Loucy (cell line): ENCODE data around the gene CPEB4.

Experiments used
- H2AFZ ChIP-seq: fragments of 200-600 bp; sonication (generic); 2 replicates; pipeline ENCODE4 v1.6.0; 2016; ENCODE audit warnings: antibody characterized with exemption, mild to moderate bottlenecking, low read length, moderate library complexity
- H3F3A ChIP-seq: fragments of 200-600 bp; 2 replicates; pipeline ENCODE4 v1.6.0; 2016; ENCODE audit warnings: antibody characterized with exemption, low read depth, mild to moderate bottlenecking
- H3K27me3 ChIP-seq: fragments of 200-600 bp; sonication (generic); 2 replicates; pipeline ENCODE4 v1.6.1; 2014; ENCODE audit warnings: low read length, mild to moderate bottlenecking; ENCODE audit not compliant: insufficient read depth, poor library complexity, severe bottlenecking
- H3K36me3 ChIP-seq: fragments of 200-600 bp; sonication (generic); 2 replicates; pipeline ENCODE4 v1.6.1; 2016; ENCODE audit warnings: low read length; ENCODE audit not compliant: insufficient read depth
- H3K4me1 ChIP-seq: fragments of 200-600 bp; sonication (generic); 2 replicates; pipeline ENCODE4 v1.5.1; 2014; ENCODE audit warnings: low read length, mild to moderate bottlenecking; ENCODE audit not compliant: insufficient read depth, poor library complexity, severe bottlenecking
- H3K4me2 ChIP-seq: fragments of 200-600 bp; sonication (generic); 2 replicates; pipeline ENCODE4 v1.6.0; 2014; ENCODE audit warnings: antibody characterized with exemption, low read length, low read depth, mild to moderate bottlenecking; ENCODE audit not compliant: poor library complexity, severe bottlenecking
- H3K4me3 ChIP-seq: fragments of 200-600 bp; sonication (generic); 2 replicates; pipeline ENCODE4 v1.5.1; 2014; ENCODE audit warnings: low read length, mild to moderate bottlenecking, mixed read lengths; ENCODE audit not compliant: poor library complexity, severe bottlenecking
- H3K79me2 ChIP-seq: fragments of 200-600 bp; sonication (generic); 2 replicates; pipeline ENCODE4 v1.6.1; 2014; ENCODE audit warnings: low read length; ENCODE audit not compliant: insufficient read depth
- H3K9ac ChIP-seq: fragments of 200-600 bp; sonication (generic); 2 replicates; pipeline ENCODE4 v1.6.0; 2014; ENCODE audit warnings: mild to moderate bottlenecking, low read depth, low read length, moderate library complexity; ENCODE audit not compliant: poor library complexity, severe bottlenecking
- H3K9me2 ChIP-seq: fragments of 200-600 bp; sonication (generic); replicated peaks from 2 replicates; pipeline ENCODE4 v1.6.1; 2016; ENCODE audit warnings: low read depth, low read length, mixed read lengths
- H3K9me3 ChIP-seq: fragments of 200-600 bp; sonication (generic); 2 replicates; pipeline ENCODE4 v1.6.1; 2014; ENCODE audit warnings: mild to moderate bottlenecking, antibody characterized with exemption, low read length, low read depth; ENCODE audit not compliant: insufficient read depth
- H4K20me1 ChIP-seq: fragments of 200-600 bp; sonication (generic); 2 replicates; pipeline ENCODE4 v1.6.0; 2014; ENCODE audit warnings: antibody characterized with exemption, low read length, mild to moderate bottlenecking; ENCODE audit not compliant: insufficient read depth, poor library complexity, severe bottlenecking
- EZH2phosphoT487 ChIP-seq: fragments of 200-600 bp; IDR thresholded peaks from 2 replicates; pipeline ENCODE4 v1.6.1; 2018; ENCODE audit warnings: antibody characterized with exemption, mild to moderate bottlenecking, moderate library complexity, borderline replicate concordance
- TF ChIP-seq, protein P1 (sequence below): fragments of 200-600 bp; sonication (generic); conservative IDR thresholded peaks from 2 replicates; pipeline ENCODE4 v1.5.1; 2014; ENCODE audit warnings: mild to moderate bottlenecking, antibody characterized with exemption, low read length

CPEB4 gene

GRCh38 chr5:174000076-174000475, 111.9 kb downstream of the CPEB4 start:
- Histone ChIP-seq H3K4me1 (no peaks in the 10 kb centered on the region), H3K4me3 (no peak overlapping the region), H3K4me2 (no peak overlapping the region), H3K27me3 (no peaks in the 10 kb centered on the region), H3K9ac (no peak overlapping the region), H3K36me3 (no peaks in the 10 kb centered on the region), H3K9me3 (no peaks in the 10 kb centered on the region), H3K9me2 (no peaks in the 10 kb centered on the region), H3F3A (no peaks in the 10 kb centered on the region), H3K79me2 (no peaks in the 10 kb centered on the region), H2AFZ (no peak overlapping the region), H4K20me1 (no peaks in the 10 kb centered on the region)
- TF ChIP-seq, protein P1, sequence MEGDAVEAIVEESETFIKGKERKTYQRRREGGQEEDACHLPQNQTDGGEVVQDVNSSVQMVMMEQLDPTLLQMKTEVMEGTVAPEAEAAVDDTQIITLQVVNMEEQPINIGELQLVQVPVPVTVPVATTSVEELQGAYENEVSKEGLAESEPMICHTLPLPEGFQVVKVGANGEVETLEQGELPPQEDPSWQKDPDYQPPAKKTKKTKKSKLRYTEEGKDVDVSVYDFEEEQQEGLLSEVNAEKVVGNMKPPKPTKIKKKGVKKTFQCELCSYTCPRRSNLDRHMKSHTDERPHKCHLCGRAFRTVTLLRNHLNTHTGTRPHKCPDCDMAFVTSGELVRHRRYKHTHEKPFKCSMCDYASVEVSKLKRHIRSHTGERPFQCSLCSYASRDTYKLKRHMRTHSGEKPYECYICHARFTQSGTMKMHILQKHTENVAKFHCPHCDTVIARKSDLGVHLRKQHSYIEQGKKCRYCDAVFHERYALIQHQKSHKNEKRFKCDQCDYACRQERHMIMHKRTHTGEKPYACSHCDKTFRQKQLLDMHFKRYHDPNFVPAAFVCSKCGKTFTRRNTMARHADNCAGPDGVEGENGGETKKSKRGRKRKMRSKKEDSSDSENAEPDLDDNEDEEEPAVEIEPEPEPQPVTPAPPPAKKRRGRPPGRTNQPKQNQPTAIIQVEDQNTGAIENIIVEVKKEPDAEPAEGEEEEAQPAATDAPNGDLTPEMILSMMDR: no peak
- no peak for TF ChIP-seq EZH2phosphoT487

GRCh38 chr5:174003795-174004194, 115.6 kb downstream of the CPEB4 start:
- H3K4me1 ChIP-seq: no peaks in the 10 kb centered on the region
- no peaks in the 10 kb centered on the region for H3K9me3 ChIP-seq
- TF ChIP-seq, protein P1: no peak
- no peak for TF ChIP-seq EZH2phosphoT487
- no peak overlapping the region for H3K4me2 ChIP-seq
- no peak overlapping the region for H3K9ac ChIP-seq
- H3K79me2 ChIP-seq: no peaks in the 10 kb centered on the region
- no peaks in the 10 kb centered on the region for H4K20me1 ChIP-seq
- no peak overlapping the region for H3K4me3 ChIP-seq
- no peaks in the 10 kb centered on the region for H3K9me2 ChIP-seq
- no peak overlapping the region for H2AFZ ChIP-seq
- H3K36me3 ChIP-seq: no peaks in the 10 kb centered on the region
- H3F3A ChIP-seq: no peaks in the 10 kb centered on the region
- no peaks in the 10 kb centered on the region for H3K27me3 ChIP-seq

DNA sequence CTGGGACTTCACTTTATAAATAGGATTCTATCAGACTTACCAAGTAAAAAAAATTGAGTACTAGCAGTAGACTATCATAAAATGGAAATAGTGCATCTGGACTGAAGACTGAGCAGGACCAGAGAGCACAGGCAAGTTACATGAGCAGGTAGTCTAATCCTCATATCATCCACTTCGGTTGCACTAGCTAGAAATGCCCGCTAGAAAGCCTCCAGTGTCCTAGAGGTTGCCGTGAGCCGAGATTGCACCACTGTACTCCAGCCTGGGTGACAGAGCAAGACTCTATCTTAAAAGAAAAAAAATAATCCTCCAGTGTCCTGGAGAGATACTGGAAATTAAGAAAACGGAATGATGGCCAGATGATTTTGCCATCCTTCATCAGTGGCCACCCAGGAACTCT, 120.8 kb downstream of the CPEB4 start:
- no peak overlapping the region for H3K9ac ChIP-seq
- no peaks in the 10 kb centered on the region for H3K36me3 ChIP-seq
- no peaks in the 10 kb centered on the region for H4K20me1 ChIP-seq
- H2AFZ ChIP-seq: no peak overlapping the region
- H3K9me3 ChIP-seq: no peaks in the 10 kb centered on the region
- TF ChIP-seq, protein P1: no peak
- TF ChIP-seq EZH2phosphoT487: no peak
- H3K9me2 ChIP-seq: no peaks in the 10 kb centered on the region
- no peak overlapping the region for H3K4me3 ChIP-seq
- no peaks in the 10 kb centered on the region for H3F3A ChIP-seq
- H3K4me1 ChIP-seq: no peaks in the 10 kb centered on the region
- no peaks in the 10 kb centered on the region for H3K27me3 ChIP-seq
- no peak overlapping the region for H3K4me2 ChIP-seq
- no peaks in the 10 kb centered on the region for H3K79me2 ChIP-seq
